GM12878 (cell line): Measurements from ENCODE around the gene RAB44.

Experiments used
- EZH2 ChIP-seq: IDR thresholded peaks from 2 replicates; pipeline ENCODE4 v1.6.1; 2012; ENCODE audit warnings: low read depth, mild to moderate bottlenecking, control low read depth, inconsistent platforms, low read length, borderline replicate concordance; ENCODE audit not compliant: control insufficient read depth
- MYC ChIP-seq: IDR thresholded peaks from 2 replicates; pipeline ENCODE4 v1.6.1; 2011; ENCODE audit warnings: mild to moderate bottlenecking, low read length, moderate library complexity, inconsistent platforms; ENCODE audit not compliant: insufficient read depth, insufficient replicate concordance, insufficient read length, severe bottlenecking
- NFIC ChIP-seq: IDR thresholded peaks from 2 replicates; pipeline ENCODE4 v1.6.1; 2012; ENCODE audit warnings: low read depth, mild to moderate bottlenecking, inconsistent platforms, low read length, moderate library complexity
- PAX8 ChIP-seq: fragments of 450-650 bp; IDR thresholded peaks from 2 replicates; pipeline ENCODE4 v1.6.1; 2017; ENCODE audit warnings: mild to moderate bottlenecking, moderate library complexity
- TF ChIP-seq, protein P1 (sequence below), 3 experiments: IDR thresholded peaks in 2 of 3; conservative IDR thresholded peaks in 1 of 3; 2 replicates each; pipeline ENCODE4 v1.5.1; 2011; ENCODE audit warnings: low read depth in 3 of 3, low read length in 3 of 3, mild to moderate bottlenecking in 3 of 3, control low read depth in 2 of 3, moderate library complexity in 2 of 3, inconsistent platforms in 1 of 3, mixed read lengths in 1 of 3; ENCODE audit not compliant: control insufficient read depth in 2 of 3, insufficient read depth in 1 of 3; ENCODE audit errors: extremely low read depth in 1 of 3

DNA sequence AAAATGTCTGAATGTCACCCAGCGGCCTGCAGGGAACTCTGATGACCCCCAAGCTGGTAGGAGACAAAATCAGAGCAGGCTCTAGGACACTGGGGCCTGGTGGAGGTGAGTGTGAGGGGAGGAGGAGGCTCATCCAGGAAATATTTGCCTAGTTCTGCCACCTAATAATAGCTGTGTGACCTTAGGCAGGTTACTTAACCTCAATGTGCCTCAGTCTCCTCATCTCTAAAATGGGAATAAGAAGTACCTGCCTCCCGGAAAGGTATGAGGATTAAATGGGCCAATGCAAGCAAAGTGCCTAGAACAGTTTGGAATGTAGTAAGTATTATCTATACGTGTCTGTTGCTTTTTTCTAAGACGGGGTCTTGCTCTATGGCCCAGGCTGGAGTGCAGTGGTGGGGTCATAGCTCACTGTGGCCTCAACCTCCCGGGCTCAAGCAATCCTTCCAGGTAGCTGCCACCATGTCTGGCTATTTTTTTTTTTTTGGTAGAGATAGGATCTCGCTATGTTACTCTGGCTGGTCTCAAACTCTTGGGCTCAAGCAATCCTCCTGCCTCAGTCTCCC lies 60.4 kb downstream of the RAB44 start:
- TF ChIP-seq NFIC (no peak), MYC (no peak), PAX8 (no peak), EZH2 (no peak)
- TF ChIP-seq, protein P1, sequence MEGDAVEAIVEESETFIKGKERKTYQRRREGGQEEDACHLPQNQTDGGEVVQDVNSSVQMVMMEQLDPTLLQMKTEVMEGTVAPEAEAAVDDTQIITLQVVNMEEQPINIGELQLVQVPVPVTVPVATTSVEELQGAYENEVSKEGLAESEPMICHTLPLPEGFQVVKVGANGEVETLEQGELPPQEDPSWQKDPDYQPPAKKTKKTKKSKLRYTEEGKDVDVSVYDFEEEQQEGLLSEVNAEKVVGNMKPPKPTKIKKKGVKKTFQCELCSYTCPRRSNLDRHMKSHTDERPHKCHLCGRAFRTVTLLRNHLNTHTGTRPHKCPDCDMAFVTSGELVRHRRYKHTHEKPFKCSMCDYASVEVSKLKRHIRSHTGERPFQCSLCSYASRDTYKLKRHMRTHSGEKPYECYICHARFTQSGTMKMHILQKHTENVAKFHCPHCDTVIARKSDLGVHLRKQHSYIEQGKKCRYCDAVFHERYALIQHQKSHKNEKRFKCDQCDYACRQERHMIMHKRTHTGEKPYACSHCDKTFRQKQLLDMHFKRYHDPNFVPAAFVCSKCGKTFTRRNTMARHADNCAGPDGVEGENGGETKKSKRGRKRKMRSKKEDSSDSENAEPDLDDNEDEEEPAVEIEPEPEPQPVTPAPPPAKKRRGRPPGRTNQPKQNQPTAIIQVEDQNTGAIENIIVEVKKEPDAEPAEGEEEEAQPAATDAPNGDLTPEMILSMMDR (IDR thresholded peaks at IDR 0.05 in 2 of 3, conservative IDR thresholded peaks at IDR 0.05 in 1 of 3; ENCODE audit: control insufficient read depth in 2 of 3, extremely low read depth in 1 of 3, insufficient read depth in 1 of 3, low read depth in 3 of 3, low read length in 3 of 3): no peak
